ENCODE measurements around the gene CD164.
"Not testable (repeated sequence)": the region's sequence is repeated elsewhere in the genome, so short reads cannot be mapped to it uniquely, and the experiment has no call there.

The CD164 gene

DNA sequence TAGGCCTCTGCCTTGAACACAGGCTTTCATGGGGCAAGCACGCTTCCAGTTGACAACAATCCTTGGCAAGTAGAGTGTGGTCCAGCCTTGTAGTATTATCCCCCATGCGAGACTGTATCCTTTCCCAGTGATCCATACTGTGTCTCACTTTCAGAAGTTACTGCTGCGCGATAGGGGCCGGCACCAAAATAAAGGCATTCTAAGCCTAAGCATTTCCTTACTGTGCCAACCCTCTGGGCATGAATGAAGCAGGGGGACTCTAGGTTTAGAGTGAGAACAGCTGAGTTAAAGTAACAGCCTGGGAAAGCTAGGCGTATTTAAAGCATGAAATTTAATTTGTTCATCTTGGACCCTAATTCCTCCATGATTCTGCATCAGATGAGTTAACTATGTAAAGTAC is 39.4 kb downstream of the CD164 start:
- no peak for DNase-seq (ENCODE audit: low read depth)

DNA sequence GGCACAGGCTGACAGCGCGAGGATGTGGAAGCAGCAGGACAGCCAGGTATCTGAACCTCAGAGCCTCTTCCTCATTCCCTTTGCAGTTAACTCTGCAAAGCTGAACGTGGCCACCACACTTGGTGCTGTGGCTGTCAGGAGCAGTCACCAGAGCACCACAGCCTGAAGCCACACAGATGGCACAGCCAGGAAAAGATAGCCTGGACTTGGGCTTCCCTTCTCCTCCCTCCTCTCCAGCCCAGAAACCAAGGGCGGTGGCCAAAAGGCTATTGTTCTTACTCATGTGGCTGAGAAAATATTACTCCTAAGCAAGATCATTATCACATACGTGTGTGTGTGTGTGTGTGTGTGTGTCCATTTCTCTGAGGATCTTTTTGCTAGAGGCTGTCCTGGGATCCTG is 39.8 kb downstream of the CD164 start:
- DNase-seq (ENCODE audit: low read depth), result no peak

DNA sequence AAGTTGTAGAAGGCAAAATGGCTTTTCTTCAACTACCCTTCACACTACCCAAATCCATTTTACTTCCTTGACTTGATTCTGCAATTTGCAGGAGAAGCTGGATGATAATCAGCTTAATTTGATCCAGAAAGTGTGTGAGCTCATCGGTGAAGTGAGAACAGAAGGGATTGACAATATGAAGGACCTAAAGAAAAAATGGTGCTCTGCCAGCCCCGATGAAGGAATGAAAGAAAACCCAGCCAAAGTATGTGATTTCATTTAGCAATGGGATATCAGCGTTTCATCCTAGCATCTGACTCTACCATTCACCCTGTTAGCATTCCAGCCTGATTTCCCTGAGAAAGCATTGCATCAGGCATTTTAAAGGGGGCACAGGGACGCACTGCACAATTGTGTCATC is 41.5 kb downstream of the CD164 start:
- no peak for DNase-seq (ENCODE audit: low read depth)

DNA sequence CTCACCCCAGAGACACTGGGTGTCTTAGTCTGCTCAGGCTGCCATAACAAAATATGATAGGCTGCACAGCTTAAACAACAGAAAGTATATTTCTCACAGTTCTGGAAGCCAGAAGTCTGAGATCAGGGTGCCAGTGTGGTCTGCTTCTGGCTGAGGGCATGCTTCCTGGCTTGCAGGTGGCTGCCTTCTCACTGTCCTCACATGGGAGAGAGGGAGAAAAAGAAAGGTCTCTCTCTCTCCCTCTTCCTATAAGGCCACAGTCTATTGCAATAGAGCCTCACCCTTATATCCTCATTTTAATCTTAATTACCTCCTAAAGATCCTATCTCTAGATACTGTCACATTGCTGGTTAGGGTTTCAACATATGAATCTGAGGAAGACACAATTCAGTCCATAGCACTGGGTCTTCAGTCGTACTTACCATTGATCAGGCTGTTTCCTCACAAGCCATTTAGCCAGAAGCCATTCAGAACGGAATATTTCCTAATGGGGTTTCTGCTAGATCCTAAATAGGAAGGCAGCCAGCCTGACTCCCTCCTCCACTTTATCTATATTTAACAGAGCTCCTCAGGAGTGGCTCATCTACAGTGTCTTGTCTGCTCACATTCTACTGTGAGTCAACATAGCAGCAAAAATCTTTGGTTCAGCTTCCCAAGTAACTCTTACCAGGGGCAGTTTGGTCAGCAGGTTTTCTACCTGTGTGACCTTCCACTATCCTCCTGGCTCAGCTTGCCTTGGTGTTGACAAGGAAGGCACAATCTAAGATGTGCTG is 42.2 kb downstream of the CD164 start:
- no peak for DNase-seq (ENCODE audit: low read depth)

DNA sequence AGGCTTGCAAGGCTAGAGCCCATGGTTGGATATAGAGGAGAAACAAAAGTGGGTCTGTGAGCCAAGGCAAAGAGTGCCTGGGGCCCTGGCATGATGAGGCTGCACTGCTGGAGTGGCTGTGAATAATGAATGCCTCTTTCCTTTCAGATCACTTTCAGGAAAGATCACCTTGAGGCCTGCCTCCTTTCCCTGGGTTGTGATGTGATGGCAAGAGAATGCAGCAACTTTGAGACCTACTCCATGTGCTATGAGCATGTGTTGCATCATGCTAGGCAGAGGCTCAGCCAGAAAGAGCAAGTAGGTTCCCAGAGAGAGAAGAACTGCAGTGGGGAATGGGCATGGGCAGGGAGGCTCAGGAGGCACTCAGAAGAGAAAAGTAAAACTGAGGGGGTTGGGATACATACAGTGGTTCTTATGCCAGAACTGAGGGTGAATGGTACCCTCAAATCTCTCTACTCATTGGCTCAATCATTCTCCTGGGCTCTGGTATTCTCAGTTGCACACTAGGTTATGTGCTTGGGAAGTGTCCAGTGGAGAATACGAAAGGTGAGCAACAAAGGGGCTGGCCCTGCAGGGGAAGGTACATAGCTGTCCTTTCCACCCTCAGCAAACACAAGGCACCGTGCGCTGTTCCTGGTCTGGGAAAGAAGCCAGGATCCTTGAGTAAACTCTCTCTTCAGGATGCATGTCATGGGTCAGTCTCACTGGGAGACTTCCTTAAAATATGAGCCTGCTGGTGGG is 45.9 kb downstream of the CD164 start:
- DNase-seq (ENCODE audit: low read depth), result no peak

DNA sequence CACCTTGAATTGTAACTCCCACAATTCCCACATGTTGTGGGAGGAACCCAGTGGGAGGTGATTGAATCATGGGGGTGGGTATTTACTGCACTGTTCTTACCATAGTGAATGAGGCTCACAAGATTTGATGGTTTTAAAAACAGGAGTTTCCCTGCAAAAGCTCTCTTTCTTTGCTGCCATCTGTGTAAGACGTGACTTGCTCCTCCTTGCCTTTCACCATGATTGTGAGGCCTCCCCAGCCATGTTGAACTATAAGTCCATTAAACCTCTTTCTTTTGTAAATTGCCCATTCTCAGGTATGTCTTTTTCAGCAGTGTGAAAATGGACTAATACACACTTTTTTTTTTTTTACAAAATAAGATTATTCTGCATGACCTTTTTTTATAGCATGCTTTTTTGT is 48.4 kb downstream of the CD164 start:
- DNase-seq (ENCODE audit: low read depth), result not testable (repeated sequence)

DNA sequence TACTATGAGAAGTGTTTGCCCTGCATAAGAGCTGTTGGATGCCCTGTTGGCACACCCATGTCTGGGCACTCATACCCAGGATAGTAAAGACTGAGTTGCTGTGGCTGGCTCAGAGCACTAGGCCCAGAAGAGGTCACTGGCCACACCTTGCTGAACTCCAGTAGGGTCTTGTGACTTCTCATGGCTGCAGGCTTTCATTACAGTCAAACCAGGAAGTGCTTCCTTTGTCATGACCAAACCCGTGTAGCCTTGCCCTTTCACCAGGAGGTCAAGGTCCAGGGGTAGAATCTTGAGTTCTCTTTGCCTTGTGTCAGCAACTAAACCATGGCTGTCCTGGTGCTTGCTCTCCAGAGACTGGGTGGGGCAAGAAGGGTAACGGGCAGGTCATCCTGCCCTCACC is 49.5 kb downstream of the CD164 start:
- DNase-seq (ENCODE audit: low read depth), result no peak

DNA sequence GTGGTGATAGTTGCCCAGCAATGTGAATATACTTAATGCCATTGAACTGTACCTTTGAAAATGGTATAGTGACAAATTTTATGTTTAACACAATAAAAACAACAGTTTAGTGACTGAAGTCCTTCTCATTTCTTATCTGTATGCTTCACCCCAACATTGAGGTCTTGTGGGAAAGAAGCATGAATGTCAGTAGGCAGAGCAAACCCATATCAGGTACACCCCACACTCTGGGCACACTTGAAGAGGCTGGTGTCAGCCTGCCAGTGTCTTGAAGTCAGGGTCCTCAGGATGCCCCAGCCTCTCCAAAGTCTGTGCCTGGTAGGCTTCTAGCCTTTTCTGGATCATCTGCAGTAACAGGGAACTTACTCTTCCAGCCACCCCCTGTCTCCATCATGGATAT is 51.2 kb downstream of the CD164 start:
- no peak for DNase-seq (ENCODE audit: low read depth)

DNA sequence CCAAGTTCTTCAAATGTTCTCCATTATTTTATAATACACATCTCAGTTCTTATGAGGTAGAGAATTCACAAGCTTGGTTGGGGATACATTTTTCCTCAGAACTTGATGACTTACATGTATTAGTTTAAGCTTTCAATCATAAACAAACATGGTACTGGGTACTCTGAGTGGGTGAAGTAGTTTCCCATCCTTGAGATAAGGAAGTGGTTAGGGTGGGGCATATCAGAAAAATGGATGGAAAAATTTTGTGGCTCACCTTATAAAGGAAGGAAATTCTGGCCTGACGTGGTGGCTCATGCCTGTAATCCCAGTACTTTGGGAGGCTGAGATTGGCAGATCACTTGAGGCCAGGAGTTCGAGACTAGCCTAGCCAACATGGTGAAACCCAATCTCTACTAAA is 52.0 kb downstream of the CD164 start:
- no peak for DNase-seq (ENCODE audit: low read depth)

DNA sequence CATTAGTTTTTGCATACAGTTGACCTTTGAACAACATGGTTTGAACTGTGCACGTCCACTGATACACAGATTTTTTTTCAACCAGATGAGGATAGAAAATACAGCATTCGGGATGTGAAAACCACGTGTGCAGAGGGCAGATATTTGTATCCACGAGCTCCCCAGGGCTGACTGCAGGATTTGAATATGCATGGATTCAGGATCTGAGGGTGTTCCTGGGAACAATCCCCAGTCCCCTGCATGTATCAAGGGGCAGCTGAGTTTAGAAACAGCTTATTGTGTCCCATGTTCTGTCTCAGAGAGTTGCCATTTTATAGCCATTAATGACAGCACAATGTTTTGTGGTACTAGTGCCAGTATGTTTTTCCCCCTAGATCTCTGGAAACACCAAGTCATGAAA is 53.6 kb downstream of the CD164 start:
- no peak for DNase-seq (ENCODE audit: low read depth)

DNA sequence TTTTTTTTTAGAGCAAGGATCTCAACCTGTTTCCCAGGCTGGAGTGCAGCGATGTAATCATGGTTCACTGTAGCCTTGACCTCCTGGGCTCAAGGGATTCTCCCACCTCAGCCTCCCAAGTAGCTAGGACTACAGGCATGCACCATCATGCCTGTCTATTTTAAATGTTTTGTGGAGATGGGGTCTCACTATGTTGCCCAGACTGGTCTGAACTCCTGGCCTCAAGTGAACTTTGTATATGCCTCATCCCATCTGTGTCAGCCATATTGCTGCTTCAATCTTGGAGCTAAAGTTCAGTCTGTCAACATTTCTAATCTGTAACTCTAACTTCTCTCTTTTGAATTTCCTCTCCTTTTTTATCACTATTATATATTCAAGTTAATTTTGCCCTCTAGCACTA is 54.3 kb downstream of the CD164 start:
- no peak for DNase-seq (ENCODE audit: low read depth)

DNA sequence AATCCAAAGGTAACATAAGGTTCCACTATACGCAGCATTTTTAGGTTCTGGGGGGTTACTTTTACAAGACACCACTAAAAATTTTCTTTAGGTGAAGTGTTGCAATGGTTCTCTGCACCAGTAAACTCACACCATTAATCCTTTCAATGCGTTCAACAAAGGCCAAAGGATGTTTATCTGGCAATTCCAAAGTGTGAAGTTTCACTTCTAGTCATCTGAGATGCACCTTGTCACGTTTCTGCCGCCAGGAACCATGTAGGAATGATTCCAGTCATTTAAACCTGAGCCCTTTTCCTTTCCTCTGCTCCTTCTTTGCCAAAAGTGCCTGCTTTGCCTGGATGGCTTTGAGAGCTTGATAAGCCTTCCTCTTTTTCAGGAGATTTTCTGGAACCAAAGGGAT is 54.8 kb downstream of the CD164 start:
- no peak for DNase-seq (ENCODE audit: low read depth)

DNA sequence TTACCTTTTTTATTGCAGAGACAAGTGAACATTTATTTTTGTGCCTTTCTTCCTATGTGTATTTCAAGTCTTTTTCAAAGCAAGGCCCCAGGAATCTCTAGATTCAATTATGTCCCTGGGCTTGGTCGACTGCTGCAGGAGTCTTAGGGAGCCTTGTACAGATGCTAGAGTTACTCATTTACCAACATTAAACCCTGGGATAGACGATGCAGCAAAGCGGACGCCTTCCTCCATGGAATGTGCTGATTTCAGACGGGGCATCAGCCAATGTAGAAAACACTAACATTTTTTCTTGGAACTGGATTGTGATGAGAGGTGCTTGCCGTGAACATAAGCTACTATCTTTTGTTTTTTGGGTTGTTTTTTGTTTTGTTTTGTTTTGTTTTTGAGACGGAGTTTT is 55.9 kb downstream of the CD164 start:
- no peak for DNase-seq (ENCODE audit: low read depth)

DNA sequence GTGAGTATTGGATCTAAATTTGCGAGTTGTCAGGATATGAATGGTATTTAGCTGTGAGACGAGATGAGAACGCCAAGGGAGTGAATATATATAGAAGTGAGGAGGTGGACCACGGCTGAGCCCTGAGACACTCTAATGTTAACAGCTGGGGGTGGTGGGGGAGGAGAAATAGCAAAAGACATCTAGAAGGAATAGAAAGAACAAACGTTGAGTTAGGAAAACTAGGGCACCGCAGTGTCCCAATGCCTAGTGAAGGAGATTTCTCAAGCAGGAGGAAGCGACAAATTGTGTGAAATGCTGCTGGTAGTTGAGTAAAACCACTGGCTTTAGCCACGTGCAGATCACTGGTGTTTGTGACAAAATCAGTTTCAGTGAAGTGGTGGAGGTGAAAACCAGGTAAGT is 56.9 kb downstream of the CD164 start:
- DNase-seq (ENCODE audit: low read depth), result no peak

DNA sequence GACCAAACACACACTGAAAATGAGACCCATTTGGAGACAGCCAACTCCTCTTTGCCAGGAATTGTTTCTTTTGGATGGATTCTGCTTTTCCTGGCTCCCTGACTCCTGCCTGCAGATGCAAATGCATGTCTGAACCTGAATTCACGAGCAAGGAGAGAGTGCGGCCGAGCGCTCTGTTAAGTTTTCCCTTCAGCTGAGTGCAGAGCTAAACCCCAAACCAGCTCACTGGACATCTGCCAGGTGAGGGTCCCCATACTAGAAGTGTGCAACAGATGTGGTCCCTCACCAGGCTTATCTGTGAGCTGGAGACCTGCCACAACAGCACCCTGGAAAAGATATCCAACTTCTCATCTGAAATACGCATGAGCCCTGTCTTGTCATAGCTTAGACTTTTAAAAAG is 59.0 kb downstream of the CD164 start:
- no peak for DNase-seq (ENCODE audit: low read depth)

DNA sequence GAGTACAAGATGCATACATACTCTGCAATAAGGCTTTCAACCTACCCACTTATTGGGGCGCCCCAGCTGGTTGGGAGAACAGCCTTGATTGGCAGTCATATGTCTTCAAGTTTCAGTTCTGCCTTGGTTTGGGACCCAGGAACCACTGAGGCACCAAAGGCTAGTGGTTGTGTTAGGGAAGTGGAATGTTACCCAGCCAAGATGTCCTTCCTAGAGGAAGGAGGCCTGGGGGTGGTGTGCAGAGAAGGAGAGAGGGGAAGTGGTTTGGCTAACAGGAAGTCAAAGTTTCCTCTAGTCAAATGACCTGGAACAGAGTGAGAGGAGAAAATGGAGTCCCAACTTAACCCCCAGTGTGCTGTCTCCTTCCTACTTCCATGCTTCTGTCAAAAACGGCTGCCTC is 59.4 kb downstream of the CD164 start:
- DNase-seq (ENCODE audit: low read depth), result no peak

DNA sequence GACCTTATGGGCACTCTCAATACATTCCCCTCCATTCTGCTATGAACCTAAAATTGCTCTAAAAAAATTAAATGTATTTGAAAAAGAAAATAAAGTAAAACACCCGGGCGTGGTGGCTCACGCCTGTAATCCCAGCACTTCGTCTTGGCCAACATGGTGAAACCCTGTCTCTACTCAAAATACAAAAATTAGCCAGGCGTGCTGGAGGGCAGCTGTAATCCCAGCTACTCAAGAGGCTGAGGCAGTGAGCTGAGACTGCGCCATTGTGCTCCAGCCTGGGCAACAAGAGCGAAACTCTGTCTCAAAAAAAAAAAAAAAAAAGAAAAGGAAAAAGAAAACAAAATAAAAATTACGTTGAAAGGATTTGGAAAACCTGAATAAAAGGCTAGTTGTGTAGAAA is 60.5 kb downstream of the CD164 start:
- DNase-seq (ENCODE audit: low read depth), result no peak

DNA sequence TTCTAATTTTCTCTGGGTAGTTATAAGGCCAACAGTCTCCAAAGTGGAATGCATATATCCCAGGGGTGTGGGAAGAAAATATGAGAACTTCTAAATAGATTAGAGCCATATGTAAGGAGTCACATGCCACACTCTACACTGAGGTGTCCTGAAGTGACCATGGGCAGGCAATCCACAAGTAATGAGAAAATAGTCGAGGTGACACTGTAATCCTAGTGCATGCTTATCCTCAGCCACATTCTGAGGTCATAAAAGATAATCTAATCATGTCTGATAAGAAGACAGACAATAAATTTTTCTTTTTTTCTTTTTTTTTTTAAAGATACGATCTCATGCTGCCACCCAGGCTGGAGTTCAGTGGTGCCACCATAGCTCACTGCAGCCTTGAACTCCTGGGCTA is 62.2 kb downstream of the CD164 start:
- no peak for DNase-seq (ENCODE audit: low read depth)

DNA sequence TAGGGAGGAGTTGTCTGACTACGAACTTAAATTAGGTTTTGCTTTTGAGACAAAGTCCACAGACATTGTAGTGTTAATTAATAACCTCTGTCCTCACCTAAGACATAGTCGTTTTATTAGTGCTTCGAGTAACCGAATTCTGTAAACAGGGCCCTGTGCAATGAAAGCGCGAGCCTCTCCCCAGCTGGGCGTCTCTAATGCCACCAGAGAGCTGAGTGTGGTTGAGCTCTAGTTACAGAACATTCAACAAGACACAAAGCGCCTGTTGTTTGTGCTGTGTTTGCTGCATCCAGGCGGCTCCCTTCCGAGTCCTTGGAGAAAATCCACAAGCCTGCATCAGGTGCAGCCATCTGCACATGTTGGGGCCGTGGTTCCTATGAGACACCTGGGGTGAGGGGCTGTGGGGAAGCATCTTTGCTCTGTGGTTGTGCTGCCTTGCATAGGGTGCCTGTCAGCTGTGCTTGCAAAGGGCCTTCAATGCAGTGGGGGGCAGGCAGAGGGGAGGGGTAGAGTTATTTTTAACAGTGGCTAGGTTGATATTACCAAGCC is 63.9 kb downstream of the CD164 start:
- DNase-seq (ENCODE audit: low read depth), result no peak

DNA sequence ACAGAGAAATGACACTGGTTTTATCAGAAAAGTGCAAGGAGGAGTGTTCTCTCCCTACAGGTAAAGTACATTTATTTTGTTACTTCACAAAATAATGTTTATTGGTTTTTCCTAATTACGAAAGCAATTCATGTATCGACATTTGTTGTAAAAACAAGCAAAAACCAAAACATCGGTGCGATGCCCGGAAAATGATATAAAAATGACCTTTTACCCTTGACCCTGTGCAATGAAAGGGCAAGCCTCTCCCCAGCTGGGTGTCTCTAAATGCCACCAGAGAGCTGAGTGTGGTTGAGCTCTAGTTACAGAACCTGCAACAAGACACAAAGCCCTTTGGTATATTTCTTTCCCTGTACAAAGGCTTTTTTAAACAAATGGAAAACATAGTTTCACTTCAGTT is 65.4 kb downstream of the CD164 start:
- no peak for DNase-seq (ENCODE audit: low read depth)

All from T-helper 22 cell (primary cell).